HepG2 (cell line): ENCODE data around the gene SLC12A3. TPM values are rescaled to one million over a fixed set of nuclear protein-coding genes. Genes with fewer than 3 reads are reported as not detected.

Experiments used
- ATAC-seq: fragments of 200-7000 bp; cut with Tn5 transposase; 3 replicates; pipeline ENCODE4 v1.9.1; 2020; ENCODE audit warnings: mild to moderate bottlenecking, moderate library complexity
- BruUV-seq: library from RNA; stranded (reverse); fragments of 400-500 nt; replicated peaks from 2 replicates; lab custom pipeline; 2021; lab: Mats Ljungman, UMichigan
- CTCF ChIA-PET: fragments of 300-600 bp; formaldehyde crosslinking; extraction: SDS; loops from one replicate; lab custom pipeline; 2021; ENCODE audit warnings: low total read pairs, inconsistent platforms, low intra/inter-chr PET ratio; lab: Yijun Ruan, JAX
- POLR2A ChIA-PET: fragments of 350-600 bp; sonication (Branson Sonifier 250); formaldehyde crosslinking; loops from one replicate; lab custom pipeline; 2020; ENCODE audit warnings: antibody characterized with exemption, inconsistent platforms; lab: Yijun Ruan, JAX
- DNase-seq: peaks from one replicate; pipeline ENCODE4 v3.0.0-alpha.2; 2015; ENCODE audit warnings: low spot score
- FAIRE-seq: peaks from 3 replicates; lab custom pipeline; 2011; peaks lifted over from hg19 to GRCh38; lab: Jason Lieb, UNC
- H2AFZ ChIP-seq: one replicate; pipeline ENCODE4 v1.6.1; 2011; ENCODE audit warnings: low read length, inconsistent platforms
- H3K27ac ChIP-seq: fragments of 300-600 bp; 3 replicates; pipeline ENCODE4 v1.8.0; 2011; ENCODE audit warnings: mixed run types, mild to moderate bottlenecking, mixed read lengths, low read length, inconsistent platforms; ENCODE audit not compliant: insufficient read depth; ENCODE audit errors: extremely low read length
- H3K27me3 ChIP-seq, 2 experiments: fragments of 200-600 bp in 1 of 2; 2 replicates in 1 of 2; 3 replicates in 1 of 2; pipeline versions ENCODE4 v1.6.0 to v1.8.0; 2011; ENCODE audit warnings: low read length in 2 of 2, mild to moderate bottlenecking in 2 of 2, moderate library complexity in 2 of 2, inconsistent platforms in 1 of 2; ENCODE audit not compliant: insufficient read depth in 2 of 2, control insufficient read depth in 1 of 2
- H3K36me3 ChIP-seq, 2 experiments: fragments of 200-600 bp in 1 of 2; replicated peaks in 1 of 2; 2 replicates in 1 of 2; 3 replicates in 1 of 2; pipeline versions ENCODE4 v1.5.1 to v1.8.0; 2011; ENCODE audit warnings: low read length in 2 of 2, inconsistent platforms in 1 of 2; ENCODE audit not compliant: insufficient read depth in 2 of 2, control insufficient read depth in 1 of 2
- H3K4me1 ChIP-seq: 2 replicates; pipeline ENCODE4 v1.5.1; 2012; ENCODE audit warnings: low read length, inconsistent platforms; ENCODE audit not compliant: insufficient read depth
- H3K4me2 ChIP-seq: 2 replicates; pipeline ENCODE4 v1.6.0; 2011; ENCODE audit warnings: low read depth, low read length, inconsistent platforms
- H3K4me3 ChIP-seq, 3 experiments: fragments of 200-600 bp in 1 of 3; sonication (generic), shearing (Covaris generic) in 1 of 3; replicated peaks in 1 of 3; 2 replicates each; pipeline ENCODE4 v1.5.1; 2011 to 2016; ENCODE audit warnings: low read length in 3 of 3, inconsistent platforms in 2 of 3, low read depth in 2 of 3, mild to moderate bottlenecking in 2 of 3, control low read depth in 1 of 3, mixed read lengths in 1 of 3; ENCODE audit not compliant: insufficient read depth in 1 of 3
- H3K79me2 ChIP-seq: one replicate; pipeline ENCODE4 v1.6.1; 2011; ENCODE audit warnings: low read length, inconsistent platforms; ENCODE audit not compliant: insufficient read depth
- H3K9ac ChIP-seq: 2 replicates; pipeline ENCODE4 v1.6.0; 2011; ENCODE audit warnings: mild to moderate bottlenecking, low read depth, low read length, inconsistent platforms; ENCODE audit not compliant: insufficient read depth
- H3K9me3 ChIP-seq: 2 replicates; pipeline ENCODE4 v1.5.1; 2012; ENCODE audit warnings: mild to moderate bottlenecking, low read length
- H4K20me1 ChIP-seq: 2 replicates; pipeline ENCODE4 v1.6.0; 2011; ENCODE audit warnings: inconsistent platforms, mild to moderate bottlenecking, low read length, moderate library complexity; ENCODE audit not compliant: insufficient read depth
- AGO2 ChIP-seq: fragments of 200-400 bp; formaldehyde crosslinking; optimal IDR thresholded peaks from 2 replicates; pipeline ENCODE3; 2017; ENCODE audit warnings: mild to moderate bottlenecking, low read depth, low read length, moderate library complexity
- CBFB ChIP-seq: sonication (generic); formaldehyde crosslinking; IDR thresholded peaks from 2 replicates; pipeline ENCODE4 v1.4.0; 2020; ENCODE audit warnings: missing genetic modification reagents
- CCDC6 ChIP-seq: sonication (generic); formaldehyde crosslinking; IDR thresholded peaks from 2 replicates; pipeline ENCODE4 v1.8.1; 2022; ENCODE audit warnings: mild to moderate bottlenecking, missing genetic modification reagents, moderate library complexity
- CHD4 ChIP-seq: fragments of 200-600 bp; sonication (generic); IDR thresholded peaks from 2 replicates; pipeline ENCODE4 v1.7.0; 2017; ENCODE audit warnings: mild to moderate bottlenecking, low read length, borderline replicate concordance
- FOXP1 ChIP-seq, 2 experiments: fragments of 450-650 bp in 1 of 2; IDR thresholded peaks; 2 replicates each; pipeline ENCODE4 v1.6.1; 2017 to 2018; ENCODE audit warnings: antibody characterized with exemption in 1 of 2
- LCORL ChIP-seq, 2 experiments: fragments of 450-650 bp in 1 of 2; sonication (generic) in 1 of 2; formaldehyde crosslinking in 1 of 2; IDR thresholded peaks; 2 replicates each; pipeline versions ENCODE4 v1.5.0 to v1.6.1; 2017 to 2020; ENCODE audit warnings: antibody characterized with exemption in 1 of 2, missing genetic modification reagents in 1 of 2
- SAP130 ChIP-seq: IDR thresholded peaks from 2 replicates; pipeline ENCODE4 v1.6.1; 2016; ENCODE audit warnings: low read depth
- SRSF4 ChIP-seq: fragments of 200-400 bp; formaldehyde crosslinking; IDR thresholded peaks from one replicate; pipeline ENCODE4 v1.6.1; 2018; ENCODE audit warnings: mild to moderate bottlenecking, low read depth, low read length, moderate library complexity; ENCODE audit not compliant: poor library complexity, severe bottlenecking
- ZFP1 ChIP-seq: IDR thresholded peaks from 2 replicates; pipeline ENCODE4 v1.6.1; 2016
- ZNF124 ChIP-seq: sonication (generic); formaldehyde crosslinking; IDR thresholded peaks from 2 replicates; pipeline ENCODE4 v1.4.0; 2020; ENCODE audit warnings: missing genetic modification reagents
- ZNF138 ChIP-seq: sonication (generic); formaldehyde crosslinking; IDR thresholded peaks from 2 replicates; pipeline ENCODE4 v1.5.0; 2020; ENCODE audit warnings: mild to moderate bottlenecking, low read depth, missing genetic modification reagents
- ZNF20 ChIP-seq: sonication (generic); formaldehyde crosslinking; IDR thresholded peaks from 2 replicates; pipeline ENCODE4 v1.4.0; 2020; ENCODE audit warnings: mild to moderate bottlenecking, moderate library complexity, missing genetic modification reagents
- ZNF7 ChIP-seq: IDR thresholded peaks from 2 replicates; pipeline ENCODE4 v1.6.1; 2016; ENCODE audit warnings: missing biosample characterization, missing genetic modification reagents
- WGBS: methylation state at CpG from one replicate; pipeline ENCODE4 v1.1.6; 2017; ENCODE audit warnings: low lambda C conversion rate; 5-methylcytosine and 5-hydroxymethylcytosine counted together
- in situ Hi-C: cut with HindIII; loops from 2 replicates; pipeline ENCODE4 v1.10.0; 2017; ENCODE audit warnings: low pct_unique_long_range_greater_than_20kb; ENCODE audit not compliant: extremely low pct_ligation_motif_present
- intact Hi-C: fragments of 100-400 bp; cut with micrococcal nuclease; formaldehyde crosslinking; loops from one replicate; pipeline ENCODE4 v1.10.0; 2022; ENCODE audit not compliant: unreplicated experiment
- polyA plus RNA-seq, 8 experiments: library from polyadenylated mRNA; depleted of rRNA in 3 of 8; stranded (reverse) in 7 of 8; unstranded in 1 of 8; fragments of >200 nt; fragmentation: Illumina TruSeq in 4 of 8; extraction: Trizol in 4 of 8; gene quantifications; 2 replicates each; pipeline versions ENCODE4 v1.2.1 to v1.2.3, GENCODE V29; 2011 to 2016; ENCODE audit warnings: low read depth in 4 of 8, missing spikeins in 1 of 8, mixed read lengths in 1 of 8; ENCODE audit not compliant: insufficient read depth in 1 of 8
- total RNA-seq, 5 experiments: library from RNA; depleted of rRNA; stranded (reverse); fragments of >200 nt; fragmentation: Illumina TruSeq; extraction: Trizol; gene quantifications; 2 replicates each; pipeline ENCODE4 v1.2.3, GENCODE V29; 2016; ENCODE audit warnings: low read depth in 1 of 5
- TF ChIP-seq, protein P1 (sequence below): sonication (generic); formaldehyde crosslinking; IDR thresholded peaks from 2 replicates; pipeline ENCODE4 v1.4.0; 2020; ENCODE audit warnings: missing genetic modification reagents, mild to moderate bottlenecking, borderline replicate concordance
- TF ChIP-seq, protein P2 (sequence below): sonication (generic); formaldehyde crosslinking; IDR thresholded peaks from 2 replicates; pipeline ENCODE4 v1.4.0; 2020; ENCODE audit warnings: mild to moderate bottlenecking, missing genetic modification reagents
- TF ChIP-seq, protein P3 (sequence below): sonication (generic); formaldehyde crosslinking; IDR thresholded peaks from 2 replicates; pipeline ENCODE4 v1.5.1; 2020; ENCODE audit warnings: mild to moderate bottlenecking, moderate library complexity, missing genetic modification reagents

Gene SLC12A3
- total and polyA plus RNA-seq, 2 of the 13 experiments (the other 11 are each of a cell fraction or from before 2014, with no cell fraction given) = 6.2 TPM; not detected in 1

DNA sequence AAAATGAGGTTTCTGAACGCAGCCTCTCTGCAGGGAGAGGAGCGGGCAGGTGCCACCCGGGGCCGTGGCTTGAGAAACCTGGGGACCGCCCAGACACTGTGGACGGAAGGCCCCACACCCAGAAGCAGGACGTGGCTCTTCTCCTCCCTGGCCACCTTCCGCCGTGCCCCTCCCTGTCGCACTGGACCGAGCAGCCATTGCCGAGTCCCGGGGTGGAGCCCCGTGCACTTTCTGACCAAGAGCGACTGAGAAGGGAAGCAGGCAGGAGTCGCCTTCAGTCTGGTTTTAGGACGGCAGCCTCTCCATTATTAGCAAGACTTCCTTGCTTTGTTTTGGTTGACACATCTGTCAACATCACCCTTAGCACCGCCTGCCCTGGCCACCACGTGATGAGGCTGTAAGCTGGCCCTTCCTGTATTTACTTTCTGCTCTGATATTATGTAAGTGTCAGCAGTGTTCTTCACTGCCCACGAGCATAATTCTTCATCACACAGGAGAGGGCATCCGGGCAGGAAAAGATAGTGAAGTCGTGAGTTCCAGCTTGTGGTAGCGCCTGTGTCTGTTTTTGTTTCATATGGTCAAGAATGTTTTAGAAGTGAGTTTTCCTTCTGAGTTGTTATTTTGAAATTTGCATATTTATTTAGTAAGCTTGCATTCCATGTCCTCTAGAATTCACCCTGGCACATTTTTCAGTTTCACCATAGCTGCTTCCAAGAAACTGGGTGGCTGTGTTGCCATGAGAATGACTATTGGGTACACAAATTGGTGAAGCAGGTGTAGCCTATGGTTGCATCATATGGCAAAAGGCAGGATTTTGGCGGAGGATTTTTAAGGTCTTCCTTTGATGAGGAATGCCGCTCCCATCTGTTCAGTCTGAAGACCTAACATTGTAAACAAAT is 68.0 kb downstream of the SLC12A3 start:
- CTCF ChIA-PET = no interaction called here
- Histone ChIP-seq H3K36me3 (peaks cover 8 to 40% of the 10 kb centered on the region in 2 experiments), H3K27me3 (no peaks in the 10 kb centered on the region; a peak in 1 of 5 replicates), H3K9me3 (no peaks in the 10 kb centered on the region), H3K27ac (peak overlapping the region; percentile 80), H3K9ac (peak overlapping the region; percentile 95), H3K79me2 (peaks cover 58% of the 10 kb centered on the region), H2AFZ (no peak overlapping the region), H3K4me2 (peak overlapping the region; percentile 90), H3K4me1 (peaks cover 55% of the 10 kb centered on the region), H4K20me1 (peaks cover 55% of the 10 kb centered on the region), H3K4me3 (peak overlapping the region; percentile 93 to 97 (median 94))
- peak; percentile 68 for ATAC-seq
- 2% methylated on average over 17 of the region's 25 CpGs for WGBS
- peak; percentile 94 for DNase-seq
- in situ Hi-C loops = no loop called here
- BruUV-seq = no TSS peak
- FAIRE-seq = peak; percentile 87
- POLR2A ChIA-PET = interaction anchor here (0.7 to 8.3 kb wide), 18 partner anchors 8 to 325 kb away, joined by 3 to 232 read pairs (median 5); partner anchors contain the start of genes CPNE2, MT2A, NLRC5 and SLC12A3
- intact Hi-C loops = loop anchor here (1.0 to 5.0 kb wide), 3 partner anchors 11 to 121 kb away; no protein-coding TSS in a partner anchor
- TF ChIP-seq SAP130 = peak; percentile 100
- TF ChIP-seq AGO2 = peak; percentile 84
- no peak for TF ChIP-seq FOXP1 (IDR thresholded peaks at IDR 0.05)
- peak; percentile 92 for TF ChIP-seq FOXP1 (CRISPR knock-in tag; IDR thresholded peaks at IDR 0.05)
- peak; percentile 76; the same call in 1 of the 2 replicates for TF ChIP-seq ZNF138 (CRISPR knock-in tag)
- TF ChIP-seq CHD4 = no peak
- TF ChIP-seq CBFB = 0 out of 2 replicates have a peak, but pooled peaks have one; percentile 19
- no peak for TF ChIP-seq CCDC6 (CRISPR knock-in tag)
- TF ChIP-seq LCORL (IDR thresholded peaks at IDR 0.05) = no peak
- no peak for TF ChIP-seq LCORL (CRISPR knock-in tag; IDR thresholded peaks at IDR 0.05)
- TF ChIP-seq, protein P1, sequence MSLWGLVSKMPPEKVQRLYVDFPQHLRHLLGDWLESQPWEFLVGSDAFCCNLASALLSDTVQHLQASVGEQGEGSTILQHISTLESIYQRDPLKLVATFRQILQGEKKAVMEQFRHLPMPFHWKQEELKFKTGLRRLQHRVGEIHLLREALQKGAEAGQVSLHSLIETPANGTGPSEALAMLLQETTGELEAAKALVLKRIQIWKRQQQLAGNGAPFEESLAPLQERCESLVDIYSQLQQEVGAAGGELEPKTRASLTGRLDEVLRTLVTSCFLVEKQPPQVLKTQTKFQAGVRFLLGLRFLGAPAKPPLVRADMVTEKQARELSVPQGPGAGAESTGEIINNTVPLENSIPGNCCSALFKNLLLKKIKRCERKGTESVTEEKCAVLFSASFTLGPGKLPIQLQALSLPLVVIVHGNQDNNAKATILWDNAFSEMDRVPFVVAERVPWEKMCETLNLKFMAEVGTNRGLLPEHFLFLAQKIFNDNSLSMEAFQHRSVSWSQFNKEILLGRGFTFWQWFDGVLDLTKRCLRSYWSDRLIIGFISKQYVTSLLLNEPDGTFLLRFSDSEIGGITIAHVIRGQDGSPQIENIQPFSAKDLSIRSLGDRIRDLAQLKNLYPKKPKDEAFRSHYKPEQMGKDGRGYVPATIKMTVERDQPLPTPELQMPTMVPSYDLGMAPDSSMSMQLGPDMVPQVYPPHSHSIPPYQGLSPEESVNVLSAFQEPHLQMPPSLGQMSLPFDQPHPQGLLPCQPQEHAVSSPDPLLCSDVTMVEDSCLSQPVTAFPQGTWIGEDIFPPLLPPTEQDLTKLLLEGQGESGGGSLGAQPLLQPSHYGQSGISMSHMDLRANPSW = no peak; the same call in 1 of the 2 replicates
- no peak for TF ChIP-seq ZFP1 (CRISPR knock-in tag)
- TF ChIP-seq, protein P2, sequence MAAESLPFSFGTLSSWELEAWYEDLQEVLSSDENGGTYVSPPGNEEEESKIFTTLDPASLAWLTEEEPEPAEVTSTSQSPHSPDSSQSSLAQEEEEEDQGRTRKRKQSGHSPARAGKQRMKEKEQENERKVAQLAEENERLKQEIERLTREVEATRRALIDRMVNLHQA (CRISPR knock-in tag) = no peak
- 0 out of 2 replicates have a peak, but pooled peaks have one; percentile 13 for TF ChIP-seq ZNF124 (CRISPR knock-in tag)
- no peak for TF ChIP-seq SRSF4
- no peak; the same call in 1 of the 2 replicates for TF ChIP-seq ZNF7 (CRISPR knock-in tag)
- TF ChIP-seq, protein P3, sequence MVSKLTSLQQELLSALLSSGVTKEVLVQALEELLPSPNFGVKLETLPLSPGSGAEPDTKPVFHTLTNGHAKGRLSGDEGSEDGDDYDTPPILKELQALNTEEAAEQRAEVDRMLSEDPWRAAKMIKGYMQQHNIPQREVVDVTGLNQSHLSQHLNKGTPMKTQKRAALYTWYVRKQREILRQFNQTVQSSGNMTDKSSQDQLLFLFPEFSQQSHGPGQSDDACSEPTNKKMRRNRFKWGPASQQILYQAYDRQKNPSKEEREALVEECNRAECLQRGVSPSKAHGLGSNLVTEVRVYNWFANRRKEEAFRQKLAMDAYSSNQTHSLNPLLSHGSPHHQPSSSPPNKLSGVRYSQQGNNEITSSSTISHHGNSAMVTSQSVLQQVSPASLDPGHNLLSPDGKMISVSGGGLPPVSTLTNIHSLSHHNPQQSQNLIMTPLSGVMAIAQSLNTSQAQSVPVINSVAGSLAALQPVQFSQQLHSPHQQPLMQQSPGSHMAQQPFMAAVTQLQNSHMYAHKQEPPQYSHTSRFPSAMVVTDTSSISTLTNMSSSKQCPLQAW (CRISPR knock-in tag) = peak; percentile 78; the same call in 1 of the 2 replicates
- no peak for TF ChIP-seq ZNF20 (CRISPR knock-in tag)
